GM21423 (cell line): ENCODE data around the gene KIAA0040.
"Not testable (repeated sequence)": the region's sequence is repeated elsewhere in the genome, so short reads cannot be mapped to it uniquely, and the experiment has no call there.

Experiments used
- ATAC-seq: cut with Tn5 transposase; IDR thresholded peaks from one replicate; pipeline ENCODE4 v1.9.1; 2021; ENCODE audit warnings: mild to moderate bottlenecking, moderate library complexity; ENCODE audit not compliant: unreplicated experiment

The KIAA0040 gene

GRCh38 chr1:175114996-175115395 is 77.6 kb downstream of the KIAA0040 start:
- ATAC-seq, result no peak

GRCh38 chr1:175108331-175108820 is 84.2 kb downstream of the KIAA0040 start:
- ATAC-seq, result not testable (repeated sequence)
